Mucosa of descending colon (tissue), 3 donors: Measurements from ENCODE around the gene EXOC6B. TPM values are rescaled to one million over a fixed set of nuclear protein-coding genes. Genes with fewer than 3 reads are reported as not detected.
A peak's percentile ranks its signal among the peaks of the same experiment; 100 is the strongest.

Experiments
- ATAC-seq: fragments of 200-7000 bp; cut with Tn5 transposase; one replicate; pipeline ENCODE4 v1.9.1; 2020; ENCODE audit warnings: mild to moderate bottlenecking, moderate library complexity
- DNase-seq, 3 donors: peaks; one replicate each; pipeline ENCODE4 v3.0.0-alpha.2; 2020
- H3K36me3 ChIP-seq: fragments of 200-600 bp; one replicate; pipeline ENCODE4 v1.8.0; 2021; ENCODE audit warnings: low read depth, mild to moderate bottlenecking
- H3K4me1 ChIP-seq: fragments of 200-600 bp; one replicate; pipeline ENCODE4 v1.8.0; 2021; ENCODE audit warnings: low read depth, mild to moderate bottlenecking
- H3K4me3 ChIP-seq: fragments of 200-600 bp; one replicate; pipeline ENCODE4 v1.8.0; 2021; ENCODE audit warnings: mild to moderate bottlenecking
- H3K9me3 ChIP-seq: fragments of 200-600 bp; one replicate; pipeline ENCODE4 v1.8.0; 2021; ENCODE audit warnings: mild to moderate bottlenecking
- CTCF ChIP-seq: fragments of 200-600 bp; IDR thresholded peaks from one replicate; pipeline ENCODE4 v1.8.0; 2022; ENCODE audit warnings: antibody characterized with exemption, mild to moderate bottlenecking
- intact Hi-C, 2 donors: fragments of 100-400 bp; cut with DNase I in 1 of 2; cut with micrococcal nuclease in 1 of 2; formaldehyde crosslinking; loops; one replicate each; pipeline versions ENCODE4 v1.11.0 to v1.11.1; 2022; cut with DNase I, micrococcal nuclease
- total RNA-seq, 3 donors: library from RNA; stranded (reverse); fragmentation: NEBNext Ultra II Directional in 2 of 3; extraction: Animal tissue kit (Norgen Biotek cat#: 25700) in 2 of 3; gene quantifications; one replicate each; pipeline versions ENCODE4 v1.2.1 to v1.2.4, GENCODE V29; 2021 to 2023
- donor health status: DM: no; HTN: no; CAD: no; lungs with moderate emphysema.
- donor health status: DM: no; HTN: no; CAD: no.
- donor health status: DM: no; HTN: yes; CAD: no.

EXOC6B gene
- total RNA-seq, 3 donors from 2014 or later = 19.4 to 52.4 (median 28.8) TPM

GRCh38 chr2:72138011-72138881 is 687.6 kb downstream of the EXOC6B start:
- Histone ChIP-seq H3K36me3 (no peaks in the 10 kb centered on the region), H3K4me1 (peaks cover 25% of the 10 kb centered on the region), H3K4me3 (no peak overlapping the region), H3K9me3 (no peaks in the 10 kb centered on the region)
- ATAC-seq (peak; percentile 70), DNase-seq (peak; percentile 40 to 68 (median 62))
- TF ChIP-seq CTCF = no peak
- intact Hi-C loops = no loop called here

- no peaks in the 10 kb centered on the region for H3K36me3 ChIP-seq
- no peaks in the 10 kb centered on the region for H3K9me3 ChIP-seq
- ATAC-seq = peak; percentile 71
- H3K4me1 ChIP-seq = peaks cover 20% of the 10 kb centered on the region
- intact Hi-C loops = no loop called here
- TF ChIP-seq CTCF = peak; percentile 86
- no peak overlapping the region for H3K4me3 ChIP-seq
- DNase-seq = peak; percentile 57 to 83 (median 79)
Observed at GRCh38 chr2:72137498-72138010, 688.3 kb downstream of the EXOC6B start.

GRCh38 chr2:72136933-72137497 is 688.8 kb downstream of the EXOC6B start:
- Histone ChIP-seq H3K36me3 (no peaks in the 10 kb centered on the region), H3K4me3 (no peak overlapping the region), H3K9me3 (no peaks in the 10 kb centered on the region), H3K4me1 (peaks cover 20% of the 10 kb centered on the region)
- TF ChIP-seq CTCF = no peak
- DNase-seq (peak in 1 of 3 donors; percentile 31), ATAC-seq (no peak)
- intact Hi-C loops = no loop called here

- TF ChIP-seq CTCF = no peak
- intact Hi-C loops = no loop called here
- DNase-seq = no peak
Observed at GRCh38 chr2:72136331-72136730, 689.5 kb downstream of the EXOC6B start.

GRCh38 chr2:72135921-72136320 is 689.9 kb downstream of the EXOC6B start:
- ATAC-seq (no peak), DNase-seq (no peak)
- intact Hi-C loops = no loop called here
- Histone ChIP-seq H3K9me3 (no peaks in the 10 kb centered on the region), H3K4me3 (no peak overlapping the region), H3K36me3 (no peaks in the 10 kb centered on the region), H3K4me1 (peaks cover 20% of the 10 kb centered on the region)
- no peak for TF ChIP-seq CTCF

More at GRCh38 chr2:72136331-72136730, 689.5 kb downstream of the EXOC6B start:
- H3K4me3 ChIP-seq = no peak overlapping the region
- no peaks in the 10 kb centered on the region for H3K9me3 ChIP-seq
- H3K4me1 ChIP-seq = peaks cover 20% of the 10 kb centered on the region
- no peaks in the 10 kb centered on the region for H3K36me3 ChIP-seq
- ATAC-seq = no peak
